ELF-1 (cell line): ENCODE results near the gene BRME1.
A peak's percentile ranks its signal among the peaks of the same experiment; 100 is the strongest.

Experiments used
- DNase-seq: peaks from one replicate; pipeline ENCODE4 v3.0.0-alpha.2; 2016; ENCODE audit warnings: low read depth, low spot score

Gene BRME1

GRCh38 chr19:13905634-13906520 is at the start of gene BRME1, which contains the start of gene CC2D1A:
BRME1 (minus strand) TSS chr19:13906117; CDS start chr19:13904892, 1,225 bp downstream.
CC2D1A (plus strand) TSS chr19:13906201; CDS start chr19:13906442, 241 bp downstream.
- peak; percentile 91 for DNase-seq

- no peak for DNase-seq
Measured at GRCh38 chr19:13954185-13954584, 48.3 kb upstream of the BRME1 start.

- no peak for DNase-seq
Measured at GRCh38 chr19:13952931-13953531, 47.1 kb upstream of the BRME1 start.

- DNase-seq = peak; percentile 100
Measured at GRCh38 chr19:13952154-13952930, 46.4 kb upstream of the BRME1 start, which contains the start of gene DCAF15. DCAF15 (plus strand) TSS chr19:13952509; CDS start chr19:13952513, 4 bp downstream.

- DNase-seq = no peak
Measured at GRCh38 chr19:13951799-13952153, 45.9 kb upstream of the BRME1 start.

- no peak for DNase-seq
Measured at GRCh38 chr19:13951043-13951442, 45.1 kb upstream of the BRME1 start.

GRCh38 chr19:13946414-13946813 is 40.5 kb upstream of the BRME1 start:
- no peak for DNase-seq

- DNase-seq = no peak
Measured at GRCh38 chr19:13942023-13942684, 36.2 kb upstream of the BRME1 start.

- DNase-seq = no peak
Measured at GRCh38 chr19:13938301-13939064, 32.6 kb upstream of the BRME1 start, which contains the start of gene PODNL1. PODNL1 (minus strand) TSS chr19:13938417; CDS start chr19:13938181, 236 bp downstream.

- no peak for DNase-seq
Measured at GRCh38 chr19:13937479-13938300, 31.8 kb upstream of the BRME1 start.

- peak; percentile 45 for DNase-seq
Measured at GRCh38 chr19:13935765-13936510, 30.0 kb upstream of the BRME1 start.

- no peak for DNase-seq
Measured at GRCh38 chr19:13934785-13935109, 28.8 kb upstream of the BRME1 start.

- DNase-seq = no peak
Measured at GRCh38 chr19:13932911-13933393, 27.0 kb upstream of the BRME1 start.

- no peak for DNase-seq
Measured at GRCh38 chr19:13932149-13932637, 26.3 kb upstream of the BRME1 start.

- DNase-seq = no peak
Measured at GRCh38 chr19:13931391-13932148, 25.7 kb upstream of the BRME1 start.

GRCh38 chr19:13930402-13930801 is 24.5 kb upstream of the BRME1 start:
- no peak for DNase-seq

- DNase-seq = no peak
Measured at GRCh38 chr19:13929956-13930355, 24.0 kb upstream of the BRME1 start.

- no peak for DNase-seq
Measured at GRCh38 chr19:13929340-13929739, 23.4 kb upstream of the BRME1 start.
